ENCODE measurements around the gene FASTKD1.
A peak's percentile ranks its signal among the peaks of the same experiment; 100 is the strongest.
"Not testable (repeated sequence)": the region's sequence is repeated elsewhere in the genome, so short reads cannot be mapped to it uniquely, and the experiment has no call there.

The FASTKD1 gene, protein sequence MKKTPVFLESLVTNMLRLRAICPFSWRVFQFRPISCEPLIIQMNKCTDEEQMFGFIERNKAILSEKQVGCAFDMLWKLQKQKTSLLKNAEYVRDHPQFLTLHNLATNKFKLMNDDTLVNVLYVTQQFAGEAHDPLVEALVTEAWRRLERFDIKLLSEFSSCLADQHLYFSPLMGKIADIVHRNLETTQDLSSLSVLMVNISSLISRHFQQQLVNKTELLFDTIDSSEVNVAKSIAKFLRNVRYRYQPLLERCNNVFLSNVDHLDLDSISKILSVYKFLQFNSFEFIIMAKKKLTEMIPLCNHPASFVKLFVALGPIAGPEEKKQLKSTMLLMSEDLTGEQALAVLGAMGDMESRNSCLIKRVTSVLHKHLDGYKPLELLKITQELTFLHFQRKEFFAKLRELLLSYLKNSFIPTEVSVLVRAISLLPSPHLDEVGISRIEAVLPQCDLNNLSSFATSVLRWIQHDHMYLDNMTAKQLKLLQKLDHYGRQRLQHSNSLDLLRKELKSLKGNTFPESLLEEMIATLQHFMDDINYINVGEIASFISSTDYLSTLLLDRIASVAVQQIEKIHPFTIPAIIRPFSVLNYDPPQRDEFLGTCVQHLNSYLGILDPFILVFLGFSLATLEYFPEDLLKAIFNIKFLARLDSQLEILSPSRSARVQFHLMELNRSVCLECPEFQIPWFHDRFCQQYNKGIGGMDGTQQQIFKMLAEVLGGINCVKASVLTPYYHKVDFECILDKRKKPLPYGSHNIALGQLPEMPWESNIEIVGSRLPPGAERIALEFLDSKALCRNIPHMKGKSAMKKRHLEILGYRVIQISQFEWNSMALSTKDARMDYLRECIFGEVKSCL

DNA sequence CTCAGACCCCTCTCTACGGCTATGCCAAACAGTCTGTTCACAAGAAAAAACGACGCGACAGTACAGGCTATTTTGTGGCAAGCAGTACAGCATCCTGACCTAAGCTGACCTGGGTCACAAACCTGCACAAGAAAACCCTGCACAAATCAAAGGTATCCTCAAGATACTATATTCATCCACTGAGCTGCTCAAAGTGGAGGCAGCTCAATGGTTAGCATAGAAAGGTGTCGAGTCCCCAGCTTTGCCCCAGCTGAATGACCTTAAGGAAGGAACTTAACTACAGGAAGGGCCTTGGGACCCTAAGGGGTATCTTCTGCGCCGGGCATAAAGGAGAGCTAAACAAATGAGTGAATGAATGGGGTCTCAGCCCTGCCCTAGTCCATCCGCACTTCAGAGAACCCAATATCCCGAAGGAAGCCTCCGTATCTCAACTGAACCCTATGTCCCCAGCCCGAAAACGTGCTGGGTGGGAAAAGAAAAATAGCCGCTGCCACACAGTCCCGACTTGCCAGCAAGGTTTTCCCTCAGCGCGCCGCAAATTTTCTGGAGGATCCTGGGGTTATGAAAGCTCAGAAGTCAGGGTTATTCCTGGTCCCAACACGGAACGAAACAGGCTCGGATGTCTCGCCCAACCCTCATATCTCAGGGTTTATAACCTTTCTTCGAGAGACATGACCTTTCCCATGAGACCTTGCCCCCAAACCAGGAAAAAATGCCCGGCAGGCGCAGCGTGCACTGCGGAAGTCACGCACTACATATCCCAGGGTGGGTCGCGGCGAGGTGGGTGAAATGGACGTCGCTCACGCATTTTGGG, at the start of gene FASTKD1:
Gene FASTKD1, minus strand, starts transcription at position 706 of the 814 bp plus-strand sequence. CDS start 1,836 bp downstream, outside the sequence.
- DNase-seq, result peak; percentile 88

DNA sequence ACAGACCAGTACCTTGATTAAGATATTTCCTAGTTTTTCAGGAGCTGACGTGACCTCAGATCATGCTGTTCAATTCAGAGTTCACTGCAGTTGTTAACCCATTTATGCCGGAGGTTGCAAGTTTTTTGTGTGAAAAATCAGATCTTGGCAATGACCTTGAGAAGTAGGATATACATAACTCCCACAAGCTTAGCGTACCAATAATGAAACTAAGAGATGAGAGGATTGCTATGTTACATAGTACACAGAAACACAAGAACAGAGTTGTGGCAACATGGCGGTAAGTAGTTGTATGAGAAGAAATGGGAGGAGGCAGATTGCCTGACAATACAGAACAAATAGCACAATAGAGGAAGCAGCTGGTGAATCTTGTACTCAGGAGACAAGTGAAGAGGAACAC, 49.6 kb upstream of the FASTKD1 start:
- no peak for DNase-seq

DNA sequence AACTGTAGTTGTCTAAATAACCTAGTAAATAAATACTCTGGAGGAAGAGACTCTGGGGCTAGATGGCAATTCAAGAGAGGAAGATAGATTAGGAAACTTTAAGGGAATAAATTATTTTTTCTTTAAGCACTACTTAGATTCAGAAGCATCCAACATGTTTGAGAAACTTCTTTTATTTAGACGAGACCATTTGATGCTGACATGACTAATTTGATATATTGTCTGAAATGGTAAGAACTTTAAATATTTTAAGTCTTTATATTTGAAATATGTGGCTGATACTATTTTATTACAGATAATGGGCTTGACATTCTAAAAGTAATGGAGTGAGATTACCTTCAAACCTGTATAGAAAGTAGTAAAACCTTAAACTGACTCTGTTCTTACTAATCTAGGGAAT, 46.8 kb upstream of the FASTKD1 start:
- DNase-seq, result no peak

DNA sequence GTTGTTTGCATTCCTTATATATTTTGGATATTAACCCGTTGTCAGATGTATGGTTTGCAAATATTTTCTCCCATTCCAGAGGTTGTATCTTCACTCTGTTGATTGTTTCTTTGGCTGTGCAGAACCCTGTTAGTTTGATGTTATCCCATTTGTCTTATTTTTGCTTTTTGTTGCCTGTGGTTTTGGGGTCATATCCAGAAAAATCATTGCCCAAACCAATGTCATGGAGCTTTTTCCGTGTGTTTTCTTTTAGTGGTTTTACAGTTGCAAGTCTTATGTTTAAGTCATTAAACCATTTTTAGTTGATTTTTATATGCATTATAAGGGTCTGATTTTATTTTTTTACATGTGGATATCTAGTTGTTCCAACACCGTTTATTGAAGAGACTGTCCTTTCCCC, 46.3 kb upstream of the FASTKD1 start:
- DNase-seq, result no peak

DNA sequence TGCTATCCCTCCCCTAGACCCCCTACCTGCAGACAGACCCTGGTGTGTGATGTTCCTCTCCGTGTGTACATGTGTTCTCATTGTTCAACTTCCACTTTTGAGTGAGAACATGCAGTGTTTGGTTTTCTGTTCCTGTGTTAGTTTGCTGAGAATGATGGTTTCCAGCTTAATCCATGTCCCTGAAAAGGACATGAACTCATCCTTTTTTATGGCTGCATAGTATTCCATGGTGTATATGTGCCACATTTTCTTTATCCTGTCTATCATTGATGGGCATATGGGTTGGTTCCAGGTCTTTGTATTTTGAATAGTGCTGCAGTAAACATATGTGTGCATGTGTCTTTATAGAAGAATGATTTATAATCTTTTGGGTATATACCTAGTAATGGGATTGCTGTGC, 42.3 kb upstream of the FASTKD1 start:
- not testable (repeated sequence) for DNase-seq

DNA sequence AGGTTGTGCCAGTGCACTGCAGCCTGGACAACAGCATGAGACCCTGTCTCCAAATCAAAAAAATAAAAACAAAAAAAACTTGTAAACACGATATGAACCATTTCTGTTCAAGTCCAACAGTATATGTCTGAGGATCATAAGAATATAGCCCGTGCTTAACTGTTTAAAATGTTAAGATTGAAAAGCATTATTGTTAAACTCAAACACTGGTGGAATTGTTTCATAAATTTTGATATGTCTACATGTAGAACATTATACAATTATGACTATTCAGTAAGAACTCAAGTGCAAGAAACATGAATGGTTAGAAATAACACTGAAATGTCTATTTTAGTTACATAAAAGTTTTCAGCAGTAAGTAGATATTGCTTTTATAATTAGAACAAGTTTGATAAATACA, 40.2 kb upstream of the FASTKD1 start:
- no peak for DNase-seq

DNA sequence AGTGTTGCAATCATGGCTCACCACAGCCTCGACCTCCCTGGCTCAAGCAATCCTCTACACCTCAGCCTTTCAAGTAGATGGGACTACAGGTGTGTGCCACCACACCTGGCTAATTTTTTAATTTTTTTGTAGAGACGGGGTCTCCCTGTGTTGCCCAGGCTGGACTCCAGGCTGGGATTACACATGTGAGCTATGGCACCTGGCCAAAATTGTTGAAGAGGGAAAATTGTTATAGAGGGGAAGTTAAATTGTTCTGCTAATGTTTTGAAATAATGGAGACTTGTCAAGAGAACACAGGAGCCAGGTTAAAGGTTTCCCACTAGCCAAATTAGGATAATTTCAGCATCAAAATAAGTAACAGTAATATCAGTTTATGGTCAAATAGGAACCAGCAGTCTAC, 35.6 kb upstream of the FASTKD1 start:
- no peak for DNase-seq

DNA sequence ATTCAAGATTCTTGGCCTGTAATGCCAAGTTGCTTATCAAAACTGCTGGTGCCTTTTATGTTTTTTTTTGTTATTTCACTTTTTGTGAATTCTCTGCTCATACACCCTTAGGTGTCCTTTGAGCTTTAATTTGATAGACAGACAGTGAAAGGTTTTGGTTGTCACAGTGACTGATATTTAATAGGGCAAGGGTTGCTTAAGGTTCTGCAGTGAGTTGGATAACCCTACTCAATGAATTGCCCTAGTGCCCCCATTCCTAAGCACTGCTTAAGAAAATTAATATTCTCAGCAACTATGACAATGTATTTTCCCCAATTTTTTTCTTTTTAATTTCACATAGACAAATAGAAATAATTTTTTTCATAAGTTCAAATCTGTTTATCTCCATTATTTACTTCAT, 25.9 kb upstream of the FASTKD1 start:
- no peak for DNase-seq

DNA sequence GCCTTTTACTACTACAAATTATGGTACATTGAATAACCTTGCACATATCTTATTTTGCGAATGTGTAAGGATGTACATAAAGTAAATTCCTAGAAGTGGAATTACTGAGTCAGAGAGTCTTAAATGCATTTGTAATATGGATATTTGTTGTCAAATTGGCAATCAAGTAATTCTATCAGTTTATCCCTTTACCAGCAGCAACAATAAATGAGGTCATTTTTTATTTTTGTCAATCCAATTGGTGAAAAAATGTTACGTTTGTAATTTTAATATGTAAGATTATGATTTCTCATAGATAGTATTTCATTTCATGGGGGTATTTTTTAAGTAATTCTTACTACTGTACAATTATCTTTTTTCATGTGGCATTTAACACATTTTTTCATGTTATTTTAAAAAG, 25.3 kb upstream of the FASTKD1 start:
- DNase-seq, result no peak

DNA sequence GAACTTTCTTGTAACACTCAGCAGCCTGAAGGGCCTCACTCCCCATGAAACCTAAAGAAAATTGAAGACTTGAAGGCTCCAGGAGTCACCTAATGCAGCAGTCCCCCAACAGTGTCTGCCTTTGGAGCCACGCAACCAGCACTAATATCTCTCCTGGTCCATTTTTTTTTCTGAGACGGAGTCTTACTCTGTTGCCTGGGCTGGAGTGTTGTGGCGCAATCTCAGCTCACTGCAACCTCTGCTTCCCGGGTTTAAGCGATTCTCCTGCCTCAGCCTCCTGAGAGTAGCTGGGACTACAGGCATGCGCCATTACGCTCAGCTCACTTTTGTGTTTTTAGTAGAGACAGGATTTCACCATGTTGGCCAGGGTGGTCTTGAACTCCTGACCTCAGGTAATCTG, 22.9 kb upstream of the FASTKD1 start:
- DNase-seq, result not testable (repeated sequence)

DNA sequence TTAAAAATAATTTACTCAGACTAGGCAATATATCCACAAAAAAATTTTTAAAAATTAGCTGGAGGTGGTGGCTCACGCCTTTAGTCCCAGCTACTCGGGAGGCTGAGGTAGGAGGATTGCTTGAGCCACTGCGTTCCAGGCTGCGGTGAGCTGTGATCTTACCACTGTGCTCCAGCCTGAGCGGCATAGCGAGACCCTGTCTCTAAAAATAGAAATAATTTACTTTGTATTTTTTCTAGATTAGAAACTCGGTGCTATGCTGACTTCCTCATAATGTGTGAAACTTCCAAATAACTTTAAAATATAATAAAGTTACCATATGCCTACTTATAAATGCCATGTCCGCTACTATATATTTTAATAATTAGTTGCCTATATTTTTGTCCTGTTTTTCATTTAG, 17.1 kb upstream of the FASTKD1 start:
- no peak for DNase-seq

DNA sequence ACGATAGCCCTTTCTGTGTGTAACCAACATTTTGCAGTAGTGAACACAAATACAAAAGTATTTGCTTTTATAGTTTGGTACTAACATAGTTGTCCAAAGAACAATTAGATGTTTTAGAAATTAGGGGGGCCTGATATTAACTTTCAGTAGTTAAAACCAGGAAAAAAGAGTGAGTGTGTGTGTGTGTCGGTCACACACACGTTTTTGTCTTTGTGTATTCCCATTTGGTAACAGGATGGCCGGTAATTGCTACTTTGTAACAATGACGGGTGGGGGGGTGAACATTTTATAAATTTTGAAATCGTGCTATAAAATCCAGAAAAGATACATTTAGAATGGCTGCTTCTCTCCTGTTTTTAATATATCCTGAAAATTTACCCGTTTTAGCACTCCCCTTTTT, 12.0 kb upstream of the FASTKD1 start:
- no peak for DNase-seq

DNA sequence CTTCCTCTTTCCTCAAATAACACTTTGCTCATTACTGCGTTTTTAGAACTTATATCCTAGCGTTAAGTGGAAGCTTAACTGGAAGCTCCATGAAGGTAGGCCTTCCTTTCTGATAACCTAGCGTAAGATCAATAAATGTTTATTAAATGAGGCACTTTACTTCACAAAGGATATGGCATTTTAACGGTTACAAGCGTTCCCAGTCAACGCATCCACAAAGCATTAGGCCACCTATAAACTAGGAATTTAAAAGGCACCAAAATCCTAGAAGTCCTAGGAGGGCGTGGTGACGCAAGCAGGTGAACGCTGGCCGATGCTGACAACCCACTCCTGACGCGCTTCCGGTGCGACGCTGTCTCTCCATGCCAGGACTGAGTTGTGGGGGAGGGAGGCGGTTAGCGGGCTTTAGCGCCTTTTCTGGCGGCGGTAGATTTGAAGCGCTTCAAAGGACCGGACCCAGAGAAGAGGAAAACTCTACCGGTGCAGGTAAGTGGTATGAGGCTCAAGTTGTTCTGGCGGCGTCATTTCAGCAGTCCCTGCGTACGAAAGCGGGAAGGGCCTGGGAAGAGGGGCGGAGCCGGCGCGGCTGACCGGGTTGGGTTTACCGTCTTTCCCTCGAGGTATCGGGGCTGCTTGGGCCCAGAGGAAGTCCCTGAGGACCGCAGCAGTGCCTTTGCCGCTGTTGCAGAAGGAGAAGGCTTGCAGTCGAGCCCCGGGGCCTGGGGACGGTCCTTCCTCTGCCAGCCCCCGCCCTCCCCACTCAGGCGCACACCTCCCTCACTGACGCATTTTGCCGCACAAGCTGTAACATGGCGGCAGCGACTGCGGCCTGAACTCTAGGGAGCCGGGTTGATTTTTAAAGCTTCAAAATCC, 10.6 kb upstream of the FASTKD1 start, which contains the start of gene PPIG:
Gene PPIG, plus strand, starts transcription at position 347 of the 873 bp plus-strand sequence. CDS start 19,691 bp downstream, outside the sequence.
- DNase-seq, result peak; percentile 91

DNA sequence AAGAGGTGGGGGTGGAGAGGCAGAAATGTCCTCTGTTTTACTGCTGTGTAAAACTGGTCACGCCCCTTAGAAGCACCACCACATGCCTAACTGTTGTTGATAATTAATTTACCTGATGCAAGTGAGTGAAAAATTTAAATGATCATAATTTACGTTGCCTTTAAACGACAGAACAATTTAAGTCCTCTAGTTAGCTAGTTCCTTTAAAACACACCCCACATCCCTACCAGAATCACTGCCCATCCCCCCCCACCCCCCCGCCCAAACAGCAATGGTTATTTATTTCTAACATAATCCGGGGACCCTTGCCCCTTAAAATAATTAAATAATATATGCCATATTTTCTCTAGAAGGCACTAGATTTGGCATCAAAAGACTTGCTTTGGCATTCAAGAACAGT, 9.9 kb upstream of the FASTKD1 start:
- no peak for DNase-seq

DNA sequence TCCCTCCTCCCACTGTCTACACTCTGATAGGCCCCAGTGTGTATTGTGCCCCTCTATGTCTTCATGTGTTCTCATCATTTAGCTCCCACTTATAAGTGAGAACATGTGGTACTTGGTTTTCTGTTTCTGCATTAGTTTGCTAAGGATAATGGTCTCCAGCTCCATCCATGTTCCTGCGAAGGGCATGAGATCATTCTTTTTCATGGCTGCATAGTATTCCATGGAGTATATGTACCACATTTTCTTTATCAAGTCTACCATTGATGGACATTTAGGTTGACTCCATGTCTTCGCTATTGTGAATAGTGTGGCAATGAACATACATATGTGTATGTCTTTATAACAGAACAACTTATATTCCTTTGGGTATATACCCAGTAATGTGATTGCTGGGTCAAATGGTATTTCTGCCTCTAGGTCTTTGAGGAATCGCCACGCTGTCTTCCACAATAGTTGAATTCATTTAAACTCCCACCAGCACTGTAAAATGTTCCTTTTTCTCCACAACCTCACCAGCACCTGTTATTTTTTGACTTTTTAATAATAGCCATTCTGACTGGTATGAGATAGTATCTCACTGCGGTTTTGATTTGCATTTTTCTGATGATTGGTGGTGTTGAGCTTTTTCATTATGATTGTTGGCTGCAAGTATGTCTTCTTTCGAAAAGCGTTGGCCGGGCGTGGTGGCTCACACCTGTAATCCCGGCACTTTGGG, 9.0 kb upstream of the FASTKD1 start:
- not testable (repeated sequence) for DNase-seq

DNA sequence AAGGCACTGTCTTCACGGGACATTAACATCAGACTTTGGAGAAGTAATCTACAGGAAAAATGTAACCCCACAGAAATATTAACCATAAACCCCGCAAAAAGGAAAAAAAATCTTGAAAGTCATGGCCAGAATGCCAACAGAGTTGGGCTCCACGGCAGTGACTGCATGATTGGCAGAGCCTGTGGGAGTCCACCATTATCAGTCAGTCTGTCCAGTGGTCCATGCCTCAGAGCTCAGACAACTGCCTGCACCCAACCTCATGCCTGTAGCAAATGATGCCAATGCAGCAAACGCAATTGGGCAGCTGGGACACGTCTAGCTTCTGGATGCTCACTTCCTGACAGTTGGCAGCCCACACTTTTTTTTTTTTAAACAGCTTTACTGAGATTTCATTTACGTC, 5.4 kb upstream of the FASTKD1 start:
- DNase-seq, result no peak

DNA sequence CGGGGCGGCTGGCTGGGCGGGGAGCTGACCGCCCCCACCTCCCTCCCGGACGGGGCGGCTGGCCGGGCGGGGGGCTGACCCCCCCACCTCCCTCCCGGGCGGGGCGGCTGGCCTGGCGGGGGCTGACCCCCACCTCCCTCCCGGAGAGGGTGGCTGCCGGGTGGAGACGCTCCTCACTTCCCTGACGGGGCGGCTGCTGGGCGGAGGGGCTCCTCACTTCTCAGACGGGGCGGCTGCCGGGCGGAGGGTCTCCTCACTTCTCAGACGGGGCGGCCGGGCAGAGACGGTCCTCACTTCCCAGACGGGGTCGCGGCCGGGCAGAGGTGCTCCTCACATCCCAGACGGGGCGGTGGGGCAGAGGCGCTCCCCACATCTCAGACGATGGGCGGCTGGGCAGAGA, 1.6 kb upstream of the FASTKD1 start:
- not testable (repeated sequence) for DNase-seq

DNA sequence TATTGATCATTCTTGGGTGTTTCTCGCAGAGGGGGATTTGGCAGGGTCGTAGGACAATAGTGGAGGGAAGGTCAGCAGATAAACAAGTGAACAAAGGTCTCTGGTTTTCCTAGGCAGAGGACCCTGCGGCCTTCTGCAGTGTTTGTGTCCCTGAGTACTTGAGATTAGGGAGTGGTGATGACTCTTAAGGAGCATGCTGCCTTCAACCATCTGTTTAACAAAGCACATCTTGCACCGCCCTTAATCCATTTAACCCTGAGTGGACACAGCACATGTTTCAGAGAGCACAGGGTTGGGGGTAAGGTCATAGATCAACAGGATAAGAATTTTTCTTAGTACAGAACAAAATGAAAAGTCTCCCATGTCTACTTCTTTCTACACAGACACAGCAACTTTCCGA, 874 bp upstream of the FASTKD1 start:
- not testable (repeated sequence) for DNase-seq

DNA sequence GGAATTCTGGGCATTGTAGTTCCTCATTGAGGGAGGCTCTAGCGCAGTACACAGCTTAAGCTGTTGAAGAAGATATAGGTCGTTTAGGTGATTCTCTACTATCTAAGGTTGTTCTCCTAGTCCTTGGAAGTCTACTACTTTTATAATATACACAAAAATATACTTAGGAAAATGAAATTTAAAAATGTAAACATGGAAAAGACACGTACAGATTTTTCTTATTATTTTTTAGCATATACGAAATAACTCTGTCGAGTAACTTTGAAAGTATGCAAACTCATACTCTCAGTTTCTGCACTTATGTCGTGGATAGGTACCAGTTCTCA, 272 bp upstream of the FASTKD1 start:
- DNase-seq, result no peak

DNA sequence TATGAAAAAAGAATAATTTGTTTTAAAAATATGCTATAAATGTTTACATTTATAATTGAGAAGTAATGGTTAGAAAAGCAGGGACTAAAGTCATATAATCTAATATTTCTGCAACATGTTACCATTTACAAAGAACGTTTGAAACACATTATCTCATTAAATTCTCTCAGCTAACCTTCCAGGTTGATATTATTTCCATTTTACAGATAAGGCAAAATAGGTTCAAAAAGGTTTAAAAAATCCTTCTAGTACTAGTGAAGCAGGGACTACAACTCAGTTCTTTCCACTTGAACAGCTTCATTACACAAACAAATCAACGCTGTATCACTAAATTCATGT, 875 bp downstream of the FASTKD1 start:
- DNase-seq, result no peak

DNA sequence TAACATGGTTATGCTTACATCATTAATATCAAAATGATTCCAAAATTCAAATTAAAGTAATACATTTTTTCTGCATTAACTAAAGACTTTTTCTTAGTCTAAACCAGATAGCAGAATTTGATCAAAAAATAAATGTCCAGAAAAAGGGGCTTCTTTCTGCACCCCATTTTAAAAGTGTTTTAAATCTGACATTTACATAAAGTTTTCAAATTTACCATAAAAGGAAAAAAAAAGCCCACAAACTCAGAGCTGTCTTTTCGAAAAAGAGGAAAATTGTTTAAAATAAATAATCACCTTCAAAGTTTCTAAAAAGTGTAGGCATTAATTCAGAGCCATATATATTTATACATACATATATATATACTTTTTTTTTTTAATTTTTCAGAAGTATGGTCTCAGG, 1.5 kb downstream of the FASTKD1 start:
- no peak for DNase-seq

DNA sequence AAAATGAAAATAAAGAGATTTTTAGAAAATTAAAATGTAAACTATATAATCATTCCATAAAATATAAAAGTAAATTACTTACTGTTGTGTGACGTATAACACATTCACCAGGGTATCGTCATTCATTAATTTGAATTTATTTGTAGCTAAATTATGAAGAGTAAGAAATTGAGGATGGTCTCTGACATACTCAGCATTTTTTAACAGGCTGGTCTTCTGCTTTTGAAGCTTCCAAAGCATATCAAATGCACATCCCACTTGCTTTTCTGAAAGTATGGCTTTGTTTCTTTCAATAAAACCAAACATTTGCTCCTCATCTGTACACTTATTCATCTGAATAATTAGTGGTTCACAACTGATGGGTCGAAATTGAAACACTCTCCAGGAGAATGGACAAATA, 2.1 kb downstream of the FASTKD1 start:
- no peak for DNase-seq

All from CD4-positive, alpha-beta T cell treated with Interleukin-15 for 1 hour (primary cell).